GM18858 (cell line): ENCODE results near the gene ATRNL1.

Experiments
- ATAC-seq: cut with Tn5 transposase; IDR thresholded peaks from one replicate; pipeline ENCODE4 v1.9.1; 2021; ENCODE audit not compliant: unreplicated experiment

The ATRNL1 gene

GRCh38 chr10:115942101-115942500 lies 848.9 kb downstream of the ATRNL1 start:
- ATAC-seq, result no peak

- no peak for ATAC-seq
These were observed 851.4 kb downstream of the ATRNL1 start for GRCh38 chr10:115944538-115944937.

GRCh38 chr10:115945701-115946445 lies 852.7 kb downstream of the ATRNL1 start:
- no peak for ATAC-seq

- no peak for ATAC-seq
These were observed 853.9 kb downstream of the ATRNL1 start for GRCh38 chr10:115947104-115947503.

DNA sequence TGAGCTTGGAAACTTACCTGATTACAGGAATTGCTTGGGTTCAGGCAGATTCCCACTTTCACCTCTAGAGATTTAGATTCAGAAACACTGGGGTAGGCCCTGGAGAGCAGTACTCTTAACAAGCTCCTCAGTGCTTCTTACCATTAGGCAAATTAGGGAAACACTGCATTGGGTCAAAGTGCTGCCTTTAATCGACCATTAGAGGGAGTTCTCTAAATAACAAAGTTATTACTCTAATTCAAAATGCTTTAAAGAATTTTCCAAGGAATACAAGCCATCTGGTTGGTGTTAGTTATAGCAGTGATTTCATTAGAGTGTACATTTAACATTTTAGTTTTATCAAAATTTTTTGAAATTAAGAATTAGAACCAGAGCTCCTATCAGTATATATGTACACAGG lies 855.3 kb downstream of the ATRNL1 start:
- no peak for ATAC-seq

- no peak for ATAC-seq
These were observed 856.2 kb downstream of the ATRNL1 start for GRCh38 chr10:115949282-115949844.

GRCh38 chr10:115950320-115950719 lies 857.2 kb downstream of the ATRNL1 start:
- no peak for ATAC-seq

GRCh38 chr10:115951242-115951641 lies 858.1 kb downstream of the ATRNL1 start:
- ATAC-seq, result no peak

DNA sequence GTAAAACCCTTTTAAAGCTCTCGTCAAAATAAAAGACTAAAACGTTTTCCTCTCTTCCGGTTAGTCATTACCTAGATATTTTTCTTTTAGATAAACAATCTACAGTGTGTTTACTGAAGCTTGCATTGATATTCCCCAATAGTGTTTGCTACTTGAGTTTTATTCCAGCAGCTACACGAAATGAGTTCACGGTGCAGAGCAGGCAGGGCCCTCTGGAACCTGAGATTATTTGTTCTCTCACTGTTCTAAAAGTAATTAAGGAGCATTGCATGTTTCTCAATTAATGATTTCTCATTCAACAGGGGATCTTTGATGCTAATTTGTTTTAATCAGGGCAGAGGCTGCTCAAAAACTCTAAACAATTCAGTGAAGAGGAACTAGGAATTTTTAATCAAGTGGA lies 860.1 kb downstream of the ATRNL1 start:
- ATAC-seq, result no peak

DNA sequence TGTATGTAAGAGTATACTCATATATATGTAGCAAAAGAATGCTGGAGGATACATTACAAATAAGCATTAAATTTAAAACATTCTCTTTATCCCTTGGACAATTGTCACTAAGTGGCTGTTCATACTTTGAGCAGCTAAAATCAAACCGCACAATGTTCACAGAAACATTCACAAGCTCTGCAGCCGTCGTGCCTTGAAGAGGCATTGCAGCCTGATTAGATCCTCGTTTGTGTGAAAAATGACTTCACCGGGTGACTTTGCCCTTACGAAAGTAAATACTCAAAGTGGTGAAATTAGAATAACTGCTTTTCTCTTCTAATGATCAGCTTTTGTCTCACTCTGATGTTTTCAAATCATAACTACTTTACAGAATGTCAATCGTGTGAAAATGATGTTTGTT lies 860.8 kb downstream of the ATRNL1 start:
- no peak for ATAC-seq

DNA sequence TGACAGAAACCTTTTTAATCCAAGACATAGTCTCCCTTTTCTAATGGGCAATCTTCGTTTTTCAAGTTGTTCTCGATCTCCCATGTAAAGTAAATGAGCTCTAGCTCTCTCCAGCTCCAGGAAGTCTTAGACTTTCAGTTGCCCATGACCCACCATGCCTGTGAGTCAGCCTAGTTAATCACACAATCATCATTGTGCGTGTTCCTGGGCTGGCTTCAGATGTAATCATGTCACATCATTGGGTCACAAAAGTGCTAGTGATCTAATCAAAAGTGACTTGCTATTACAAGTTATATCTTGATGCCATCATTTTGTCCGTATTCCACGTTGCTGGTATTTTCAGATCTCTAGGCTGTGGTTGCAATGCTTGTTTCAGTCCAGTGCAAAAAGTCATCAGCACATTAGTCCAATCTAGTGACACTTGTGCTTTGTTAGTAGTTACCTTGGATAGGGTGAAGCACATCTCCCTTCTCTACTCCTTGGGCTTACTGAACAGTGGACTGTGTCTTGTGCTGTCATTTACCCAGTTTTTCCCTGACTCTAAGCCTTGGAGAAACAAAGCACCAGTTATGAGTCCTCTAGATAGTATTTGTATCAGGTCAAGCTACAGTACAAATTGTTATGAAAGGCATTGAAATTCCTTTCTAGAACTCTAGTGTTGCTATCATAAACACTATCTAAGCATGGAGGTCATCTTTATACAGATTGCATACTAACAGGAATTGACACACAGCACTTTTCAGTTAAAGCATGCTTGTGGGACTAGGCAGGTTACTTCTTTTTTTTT lies 863.3 kb downstream of the ATRNL1 start:
- ATAC-seq, result no peak

DNA sequence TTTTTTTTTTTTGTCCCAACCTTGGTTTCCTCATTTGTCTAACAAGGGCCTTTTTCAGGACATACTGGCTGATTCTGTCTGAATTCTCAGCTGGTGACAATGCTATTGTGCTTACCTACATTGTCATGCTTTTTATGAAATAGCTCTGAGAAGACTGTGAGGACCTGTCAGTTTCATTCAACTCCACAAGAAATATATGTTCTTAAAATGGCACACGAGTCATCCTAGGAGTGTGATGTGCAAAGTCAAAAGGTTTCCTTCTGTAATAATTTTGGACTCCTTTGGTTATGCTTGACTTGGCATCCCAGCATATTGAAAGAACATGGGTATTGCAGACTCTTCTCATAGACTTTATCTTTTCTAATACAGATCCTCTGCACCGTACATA lies 863.8 kb downstream of the ATRNL1 start:
- ATAC-seq, result no peak

- no peak for ATAC-seq
These were observed 864.7 kb downstream of the ATRNL1 start for GRCh38 chr10:115957786-115958442.

GRCh38 chr10:115963848-115964247 lies 870.7 kb downstream of the ATRNL1 start:
- no peak for ATAC-seq

- ATAC-seq, result no peak
These were observed 871.7 kb downstream of the ATRNL1 start for GRCh38 chr10:115964827-115965226.

GRCh38 chr10:115965376-115965775 lies 872.2 kb downstream of the ATRNL1 start:
- no peak for ATAC-seq

GRCh38 chr10:115968236-115968635 lies 875.1 kb downstream of the ATRNL1 start:
- no peak for ATAC-seq

- ATAC-seq, result no peak
These were observed 876.4 kb downstream of the ATRNL1 start for GRCh38 chr10:115969591-115969990.

DNA sequence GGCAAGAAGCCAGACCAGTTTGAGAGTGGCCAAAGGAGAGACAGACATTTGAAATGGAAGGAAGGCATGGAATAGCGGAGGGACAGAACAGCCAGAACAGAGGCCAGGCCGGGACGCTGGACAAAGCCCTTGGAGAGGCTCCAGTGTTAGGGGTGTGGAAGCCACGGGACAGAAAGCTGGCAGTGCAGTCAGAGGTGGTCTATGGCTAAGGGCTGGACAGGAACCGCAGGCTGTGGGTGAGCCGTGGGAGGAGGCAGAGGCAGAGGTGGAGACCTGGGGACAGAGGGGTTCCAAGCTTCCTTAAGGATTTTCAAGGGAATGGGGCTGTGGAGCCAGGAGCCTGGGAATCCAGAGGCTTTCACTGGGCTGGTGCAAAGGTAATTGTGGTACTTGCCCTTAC lies 878.8 kb downstream of the ATRNL1 start:
- no peak for ATAC-seq

- no peak for ATAC-seq
These were observed 879.3 kb downstream of the ATRNL1 start for GRCh38 chr10:115972426-115972825.

DNA sequence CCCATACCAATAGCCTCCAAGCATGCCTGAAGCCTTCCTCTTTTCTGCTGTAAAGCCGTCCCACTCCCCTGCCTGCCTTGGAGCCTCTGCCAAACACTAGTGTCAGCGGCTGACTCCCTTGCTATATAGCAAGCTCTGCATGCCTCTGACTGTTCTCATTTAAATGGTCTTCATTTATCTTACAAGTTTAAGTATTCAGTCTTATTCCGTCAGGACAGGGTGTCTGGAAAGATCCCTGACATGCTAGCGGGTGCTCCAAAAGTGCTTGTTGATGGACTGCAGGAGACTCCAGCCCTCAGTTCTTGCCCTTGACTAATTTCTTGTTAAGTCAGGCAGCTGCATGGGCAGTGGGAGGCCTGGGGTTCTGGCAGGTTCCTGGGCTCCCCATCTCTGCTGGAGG lies 881.2 kb downstream of the ATRNL1 start:
- no peak for ATAC-seq
